GM18909 (cell line): Measurements from ENCODE around the gene DIP2B.
"Not testable (repeated sequence)": the region's sequence is repeated elsewhere in the genome, so short reads cannot be mapped to it uniquely, and the experiment has no call there.

Experiments
- ATAC-seq: cut with Tn5 transposase; IDR thresholded peaks from one replicate; pipeline ENCODE4 v1.9.1; 2021; ENCODE audit warnings: mild to moderate bottlenecking; ENCODE audit not compliant: unreplicated experiment, poor library complexity

DIP2B gene

GRCh38 chr12:50549885-50550284 lies 45.1 kb downstream of the DIP2B start:
- no peak for ATAC-seq

- no peak for ATAC-seq
Observed at GRCh38 chr12:50550530-50551223, 45.9 kb downstream of the DIP2B start.

- no peak for ATAC-seq
Observed at GRCh38 chr12:50551866-50552265, 47.1 kb downstream of the DIP2B start.

- ATAC-seq = no peak
Observed at GRCh38 chr12:50554651-50555050, 49.9 kb downstream of the DIP2B start.

GRCh38 chr12:50555471-50555885 lies 50.7 kb downstream of the DIP2B start:
- no peak for ATAC-seq

- no peak for ATAC-seq
Observed at GRCh38 chr12:50556273-50556672, 51.5 kb downstream of the DIP2B start.

- not testable (repeated sequence) for ATAC-seq
Observed at GRCh38 chr12:50556796-50557195, 52.0 kb downstream of the DIP2B start.

GRCh38 chr12:50557421-50557820 lies 52.6 kb downstream of the DIP2B start:
- ATAC-seq = no peak

GRCh38 chr12:50558970-50559369 lies 54.2 kb downstream of the DIP2B start:
- no peak for ATAC-seq

- no peak for ATAC-seq
Observed at GRCh38 chr12:50562520-50563433, 58.0 kb downstream of the DIP2B start.

GRCh38 chr12:50563434-50563787 lies 58.6 kb downstream of the DIP2B start:
- ATAC-seq = no peak

GRCh38 chr12:50564237-50564947 lies 59.6 kb downstream of the DIP2B start:
- no peak for ATAC-seq

- no peak for ATAC-seq
Observed at GRCh38 chr12:50564948-50565297, 60.1 kb downstream of the DIP2B start.

- ATAC-seq = no peak
Observed at GRCh38 chr12:50566066-50566465, 61.3 kb downstream of the DIP2B start.

GRCh38 chr12:50567926-50568325 lies 63.1 kb downstream of the DIP2B start:
- no peak for ATAC-seq

- no peak for ATAC-seq
Observed at GRCh38 chr12:50568338-50569091, 63.7 kb downstream of the DIP2B start.

GRCh38 chr12:50569321-50569720 lies 64.5 kb downstream of the DIP2B start:
- ATAC-seq = no peak

- ATAC-seq = no peak
Observed at GRCh38 chr12:50569876-50570275, 65.1 kb downstream of the DIP2B start.

- no peak for ATAC-seq
Observed at GRCh38 chr12:50571786-50572185, 67.0 kb downstream of the DIP2B start.

- ATAC-seq = no peak
Observed at GRCh38 chr12:50572287-50572686, 67.5 kb downstream of the DIP2B start.
